Activated CD4-positive, alpha-beta T cell treated with anti-CD3 and anti-CD28 coated beads, Interleukin-2, amount 10 ng/mL, durations not matched to agents 7 days and 5 days (primary cell): ENCODE results near the gene CMTM8. TPM values are rescaled to one million over a fixed set of nuclear protein-coding genes. Genes with fewer than 3 reads are reported as not detected.

Experiments used
- CTCF ChIA-PET: fragments of 350-600 bp; sonication (Branson Sonifier 250); formaldehyde crosslinking; loops from one replicate; lab custom pipeline; 2021; ENCODE audit warnings: antibody characterized with exemption; lab: Charles Lee
- POLR2A ChIA-PET: fragments of 350-600 bp; sonication (Branson Sonifier 250); formaldehyde crosslinking; loops from one replicate; lab custom pipeline; 2021; ENCODE audit warnings: antibody characterized with exemption; lab: Charles Lee
- DNase-seq: peaks from one replicate; pipeline ENCODE4 v3.0.0-alpha.2; 2020
- H3K27ac Mint-ChIP-seq: one replicate; pipeline ENCODE4 v1.8.0; 2021; ENCODE audit warnings: mild to moderate bottlenecking, moderate library complexity, mixed read lengths
- H3K27me3 Mint-ChIP-seq: one replicate; pipeline ENCODE4 v1.8.0; 2021; ENCODE audit warnings: mixed read lengths
- H3K36me3 Mint-ChIP-seq: one replicate; pipeline ENCODE4 v1.8.0; 2021; ENCODE audit warnings: low read depth, mixed read lengths
- H3K4me1 Mint-ChIP-seq: one replicate; pipeline ENCODE4 v1.8.0; 2021; ENCODE audit warnings: mixed read lengths
- H3K4me3 Mint-ChIP-seq: one replicate; pipeline ENCODE4 v1.8.0; 2021; ENCODE audit warnings: mild to moderate bottlenecking, moderate library complexity, mixed read lengths
- H3K9me3 Mint-ChIP-seq: one replicate; pipeline ENCODE4 v1.8.0; 2021; ENCODE audit warnings: mixed read lengths
- total RNA-seq, 2 experiments: library from RNA; stranded (reverse); gene quantifications; one replicate each; pipeline ENCODE4 v1.2.3, GENCODE V29; 2021

CMTM8 gene
- total RNA-seq, 2 experiments from 2014 or later: 5.9 to 6.5 TPM

DNA sequence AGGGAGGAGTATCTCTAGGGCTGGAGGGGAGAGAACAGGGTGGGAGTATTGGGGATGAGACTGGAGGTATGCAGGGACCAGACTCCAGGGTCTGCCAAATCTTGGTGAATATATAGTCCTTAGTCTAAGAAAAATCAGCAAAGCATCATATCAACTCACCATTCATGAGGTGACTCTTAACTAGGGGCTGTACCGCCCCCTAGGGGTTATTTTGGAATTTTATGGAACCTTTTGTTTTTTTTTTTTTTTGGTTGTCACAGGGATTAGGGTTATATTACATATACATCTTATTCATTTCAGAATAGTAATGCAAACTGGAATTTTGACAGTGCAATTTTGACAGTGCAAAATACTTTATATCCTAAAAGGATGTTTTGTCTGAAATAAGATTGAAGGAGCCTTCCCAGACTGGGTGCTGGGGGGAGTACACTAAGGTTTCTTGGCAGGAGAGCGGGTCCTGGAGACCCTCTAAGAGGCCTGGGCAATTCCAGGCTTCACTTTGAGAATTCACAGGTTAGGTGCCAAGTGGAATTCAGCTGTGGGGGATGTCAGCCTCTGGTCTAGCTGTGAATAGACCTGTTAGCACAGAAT is 160.6 kb downstream of the CMTM8 start:
- ChIA-PET CTCF (interaction anchor here (1.1 to 2.7 kb wide), 2 partner anchors 34 to 69 kb away, joined by 3 to 6 read pairs; no protein-coding TSS in a partner anchor), POLR2A (no interaction called here)

DNA sequence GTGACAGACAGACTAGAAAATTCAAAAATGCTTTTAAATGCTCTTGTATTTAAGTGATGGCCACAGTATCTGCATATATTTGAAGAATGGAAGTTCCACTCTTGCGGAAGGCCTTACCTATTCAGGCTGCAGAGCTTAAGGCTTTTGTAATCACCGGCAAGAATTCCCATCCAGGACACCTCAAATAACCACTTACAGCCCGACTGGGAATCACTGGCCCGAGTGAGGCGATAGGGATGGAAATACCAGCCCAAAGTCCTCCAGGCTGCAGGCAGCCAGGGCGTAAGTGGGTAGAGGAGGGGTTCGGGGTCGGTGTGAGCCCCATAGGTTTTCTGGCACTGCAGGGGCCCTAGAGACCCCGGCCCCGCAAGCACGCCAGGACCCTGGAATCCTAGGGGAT is 162.6 kb downstream of the CMTM8 start:
- Mint-ChIP-seq H3K4me1 (peaks cover 73% of the 10 kb centered on the region), H3K9me3 (no peaks in the 10 kb centered on the region), H3K36me3 (peaks cover 31% of the 10 kb centered on the region), H3K4me3 (peak overlapping the region; percentile 83), H3K27me3 (no peaks in the 10 kb centered on the region), H3K27ac (peak overlapping the region; percentile 99)
- ChIA-PET CTCF (interaction anchor here (1.5 to 2.7 kb wide), 2 partner anchors 26 to 32 kb away, joined by 4 to 6 read pairs; no protein-coding TSS in a partner anchor), POLR2A (interaction anchor here (0.8 kb wide), 1 partner anchor 59 kb away, joined by 4 read pairs; no protein-coding TSS in a partner anchor)
- DNase-seq: no peak

More for the DNA sequence above, 160.6 kb downstream of the CMTM8 start:
- DNase-seq: peak; percentile 64
- H3K36me3 Mint-ChIP-seq: peaks cover 28% of the 10 kb centered on the region
- H3K4me3 Mint-ChIP-seq: no peak overlapping the region
- H3K4me1 Mint-ChIP-seq: peaks cover 76% of the 10 kb centered on the region
- no peaks in the 10 kb centered on the region for H3K9me3 Mint-ChIP-seq
- H3K27me3 Mint-ChIP-seq: no peaks in the 10 kb centered on the region
- H3K27ac Mint-ChIP-seq: peak overlapping the region; percentile 80

DNA sequence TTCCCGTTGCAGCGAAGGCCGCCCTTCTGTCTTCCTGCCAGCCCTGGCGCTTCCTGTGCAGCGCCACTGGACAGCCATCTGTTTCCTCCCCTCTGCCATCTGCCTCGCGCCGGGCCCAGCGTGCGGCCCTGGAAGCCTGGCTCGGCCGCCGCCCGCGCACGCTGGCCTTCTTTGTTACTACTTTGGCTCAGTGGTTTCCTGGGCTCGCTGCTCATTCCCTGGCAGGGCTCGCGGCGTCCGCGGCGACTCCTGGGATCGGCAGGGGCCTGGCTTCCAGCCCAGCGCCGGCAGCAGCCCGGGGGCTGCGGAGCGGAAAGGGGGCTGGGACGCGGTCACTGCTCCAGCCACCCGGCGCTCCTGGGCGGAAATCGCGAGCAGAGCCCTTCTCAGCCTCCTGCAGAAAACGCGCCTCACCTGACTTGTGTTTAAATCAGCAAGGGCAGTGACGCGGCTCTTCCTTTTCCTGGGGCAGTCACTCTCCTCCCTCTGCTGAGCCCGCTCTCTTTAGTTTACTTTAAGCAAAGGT is 163.1 kb downstream of the CMTM8 start:
- POLR2A ChIA-PET: no interaction called here
- Mint-ChIP-seq H3K9me3 (no peaks in the 10 kb centered on the region), H3K36me3 (peaks cover 35% of the 10 kb centered on the region), H3K27ac (peak overlapping the region; percentile 99), H3K4me3 (peak overlapping the region; percentile 83), H3K27me3 (no peaks in the 10 kb centered on the region), H3K4me1 (peaks cover 73% of the 10 kb centered on the region)
- DNase-seq: peak; percentile 76
- CTCF ChIA-PET: interaction anchor here (1.5 to 2.7 kb wide), 2 partner anchors 27 to 32 kb away, joined by 4 to 6 read pairs; no protein-coding TSS in a partner anchor

DNA sequence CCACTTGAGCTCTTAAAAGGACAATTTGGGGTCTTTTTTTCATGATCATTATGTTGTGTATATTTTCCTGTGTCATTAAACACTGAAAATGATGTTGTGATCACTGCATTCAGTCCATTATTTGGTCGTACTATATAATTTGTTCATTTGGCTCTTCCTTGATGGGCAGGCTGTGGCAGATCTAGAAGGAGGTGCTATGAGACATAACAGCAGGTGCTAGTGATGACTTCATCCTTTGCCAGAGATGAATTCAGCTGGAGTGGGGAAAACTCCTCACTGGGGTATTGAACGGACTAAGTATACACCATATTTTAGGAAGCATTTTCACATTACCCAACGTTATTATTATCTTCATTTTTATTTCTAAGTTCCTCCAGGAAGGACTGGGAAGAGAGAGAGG is 165.2 kb downstream of the CMTM8 start:
- POLR2A ChIA-PET: no interaction called here
- H3K4me1 Mint-ChIP-seq: peaks cover 74% of the 10 kb centered on the region
- CTCF ChIA-PET: interaction anchor here (0.7 to 3.8 kb wide), 3 partner anchors 11 to 64 kb away, joined by 3 to 15 read pairs (median 4); no protein-coding TSS in a partner anchor
- H3K27me3 Mint-ChIP-seq: no peaks in the 10 kb centered on the region
- peak overlapping the region; percentile 63 for H3K27ac Mint-ChIP-seq
- H3K4me3 Mint-ChIP-seq: no peak overlapping the region
- no peak for DNase-seq
- peaks cover 41% of the 10 kb centered on the region for H3K36me3 Mint-ChIP-seq
- no peaks in the 10 kb centered on the region for H3K9me3 Mint-ChIP-seq

DNA sequence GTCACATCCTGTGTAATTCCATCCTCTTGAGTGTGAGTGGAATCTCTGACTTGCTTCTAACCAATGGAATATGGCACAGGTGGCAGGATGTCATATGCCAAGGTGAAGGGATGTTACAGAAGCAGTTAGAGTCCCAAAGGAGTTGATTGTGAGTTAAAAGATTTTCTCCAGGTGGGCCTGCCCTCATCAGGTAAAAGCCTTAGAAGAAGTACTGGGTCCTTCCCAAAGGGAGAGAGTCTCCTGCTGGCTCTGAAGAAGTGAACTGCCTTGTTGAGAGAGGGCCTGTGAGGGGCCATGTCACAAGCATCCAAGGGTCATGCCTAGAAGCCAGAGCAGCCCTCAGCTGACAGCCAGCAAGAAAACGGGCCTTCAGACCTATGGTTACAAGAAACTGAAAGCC is 166.2 kb downstream of the CMTM8 start:
- POLR2A ChIA-PET: no interaction called here
- Mint-ChIP-seq H3K36me3 (peaks cover 46% of the 10 kb centered on the region), H3K9me3 (no peaks in the 10 kb centered on the region), H3K4me3 (no peak overlapping the region), H3K27ac (peak overlapping the region; percentile 61), H3K4me1 (peaks cover 68% of the 10 kb centered on the region), H3K27me3 (no peaks in the 10 kb centered on the region)
- DNase-seq: no peak
- CTCF ChIA-PET: interaction anchor here (0.6 to 3.8 kb wide), 2 partner anchors 10 to 144 kb away, joined by 3 to 15 read pairs; no protein-coding TSS in a partner anchor

DNA sequence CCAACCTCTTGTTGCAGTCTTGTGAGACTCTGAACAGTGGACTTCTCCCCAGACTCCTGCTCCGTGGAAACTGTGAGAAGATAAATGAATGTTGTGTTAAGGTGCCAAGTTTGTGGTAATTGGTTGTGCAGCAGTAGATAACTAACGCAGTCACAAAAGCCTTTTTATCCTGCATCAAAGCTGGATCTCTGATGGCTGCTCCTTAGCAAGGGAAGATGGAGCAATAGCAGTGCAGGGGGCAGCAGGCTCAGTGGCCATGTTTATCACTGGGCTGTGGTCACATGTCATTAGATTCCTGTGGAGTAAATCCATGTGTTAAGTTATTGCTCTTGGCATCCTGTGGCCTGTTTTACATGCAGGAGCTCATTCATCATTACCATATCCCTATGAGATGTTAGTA is 166.7 kb downstream of the CMTM8 start:
- Mint-ChIP-seq H3K36me3 (peaks cover 46% of the 10 kb centered on the region), H3K27me3 (no peaks in the 10 kb centered on the region), H3K9me3 (no peaks in the 10 kb centered on the region), H3K27ac (peak overlapping the region; percentile 61), H3K4me1 (peaks cover 72% of the 10 kb centered on the region), H3K4me3 (no peak overlapping the region)
- ChIA-PET CTCF (interaction anchor here (0.8 to 3.8 kb wide), 2 partner anchors 9 to 34 kb away, joined by 3 to 15 read pairs; no protein-coding TSS in a partner anchor), POLR2A (no interaction called here)
- DNase-seq: no peak

DNA sequence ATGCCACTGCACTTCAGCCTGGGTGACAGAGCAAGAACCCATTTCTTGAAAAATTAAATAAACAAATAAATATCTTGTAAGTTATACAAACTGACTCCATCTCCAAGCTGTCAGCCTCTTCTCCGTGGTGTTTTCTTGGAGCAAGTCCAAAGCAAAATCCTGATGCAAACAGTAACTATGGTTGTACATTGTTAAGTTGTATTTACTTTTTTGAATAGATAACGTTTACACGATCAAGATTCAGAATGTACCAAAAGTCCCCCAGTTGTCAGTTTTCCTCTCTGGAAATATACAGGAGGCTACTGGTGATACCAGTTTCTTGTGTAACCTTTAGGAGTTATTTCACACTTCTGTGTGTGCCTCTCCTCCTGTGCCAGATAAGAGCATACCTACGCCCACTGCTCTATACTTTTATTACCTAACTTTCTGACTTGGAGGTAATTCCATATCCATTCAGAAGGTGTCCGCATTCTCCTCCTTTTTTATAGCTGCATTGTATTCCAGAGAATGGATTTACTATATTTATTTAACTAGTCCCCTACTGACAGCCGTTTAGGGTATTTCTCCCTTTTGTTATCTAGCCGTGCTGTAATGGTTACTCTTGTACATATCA is 167.3 kb downstream of the CMTM8 start:
- DNase-seq: no peak
- ChIA-PET CTCF (interaction anchor here (0.6 to 3.8 kb wide), 4 partner anchors 9 to 34 kb away, joined by 3 to 15 read pairs (median 4); no protein-coding TSS in a partner anchor), POLR2A (no interaction called here)
- peaks cover 46% of the 10 kb centered on the region for H3K36me3 Mint-ChIP-seq
- peaks cover 75% of the 10 kb centered on the region for H3K4me1 Mint-ChIP-seq
- no peak overlapping the region for H3K4me3 Mint-ChIP-seq
- no peaks in the 10 kb centered on the region for H3K27me3 Mint-ChIP-seq
- no peaks in the 10 kb centered on the region for H3K9me3 Mint-ChIP-seq
- H3K27ac Mint-ChIP-seq: peak overlapping the region; percentile 28

DNA sequence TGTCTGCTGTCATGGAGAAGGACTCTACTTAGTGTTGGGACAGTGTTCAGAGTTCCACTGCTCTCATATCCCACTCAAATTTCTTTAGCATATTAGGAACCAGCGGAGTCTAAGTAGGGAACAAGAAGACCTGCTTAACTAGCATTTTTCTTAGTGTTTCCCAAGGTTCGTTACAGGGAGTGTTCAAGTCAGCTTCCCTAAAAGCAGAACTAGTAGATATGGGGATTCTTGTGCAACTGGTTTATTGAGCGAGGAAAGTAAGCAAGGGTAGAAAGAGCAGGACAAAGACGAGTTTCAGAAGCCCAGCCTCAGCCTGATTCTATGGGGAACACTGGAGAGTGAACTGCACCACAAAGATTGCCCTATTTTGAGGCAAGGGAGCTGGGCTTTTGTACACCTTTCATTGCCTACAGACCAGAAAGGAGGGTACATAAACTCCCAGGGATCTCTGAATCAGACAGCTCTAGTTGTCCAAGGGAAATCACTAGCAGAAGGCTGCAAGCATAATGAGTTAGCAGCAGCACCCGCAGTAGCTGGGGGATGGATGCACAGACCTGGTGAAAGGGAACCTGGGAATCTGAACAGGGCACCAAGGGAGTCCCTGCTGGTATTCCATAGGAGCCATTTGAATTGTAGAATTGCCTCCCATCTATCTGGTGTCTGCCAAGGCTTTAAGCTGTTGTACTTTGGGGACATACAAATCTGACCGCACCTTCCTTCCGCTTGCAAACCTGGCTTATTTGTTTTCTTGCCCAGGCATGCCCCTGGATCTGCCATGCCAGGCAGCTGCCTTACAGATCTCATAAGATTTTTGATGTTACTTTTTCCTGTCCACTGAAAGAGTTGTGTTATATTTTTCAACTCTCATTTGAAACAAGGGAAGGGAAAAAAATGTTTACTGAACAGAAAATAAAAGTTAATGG is 168.3 kb downstream of the CMTM8 start:
- no peak for DNase-seq
- peak overlapping the region; percentile 63 for H3K27ac Mint-ChIP-seq
- ChIA-PET CTCF (interaction anchor here (0.6 to 3.8 kb wide), 6 partner anchors 8 to 228 kb away, joined by 3 to 15 read pairs (median 4); no protein-coding TSS in a partner anchor), POLR2A (interaction anchor here (0.6 kb wide), 1 partner anchor 64 kb away, joined by 3 read pairs; no protein-coding TSS in a partner anchor)
- peaks cover 47% of the 10 kb centered on the region for H3K36me3 Mint-ChIP-seq
- no peaks in the 10 kb centered on the region for H3K27me3 Mint-ChIP-seq
- no peaks in the 10 kb centered on the region for H3K9me3 Mint-ChIP-seq
- H3K4me1 Mint-ChIP-seq: peaks cover 77% of the 10 kb centered on the region
- H3K4me3 Mint-ChIP-seq: no peak overlapping the region

DNA sequence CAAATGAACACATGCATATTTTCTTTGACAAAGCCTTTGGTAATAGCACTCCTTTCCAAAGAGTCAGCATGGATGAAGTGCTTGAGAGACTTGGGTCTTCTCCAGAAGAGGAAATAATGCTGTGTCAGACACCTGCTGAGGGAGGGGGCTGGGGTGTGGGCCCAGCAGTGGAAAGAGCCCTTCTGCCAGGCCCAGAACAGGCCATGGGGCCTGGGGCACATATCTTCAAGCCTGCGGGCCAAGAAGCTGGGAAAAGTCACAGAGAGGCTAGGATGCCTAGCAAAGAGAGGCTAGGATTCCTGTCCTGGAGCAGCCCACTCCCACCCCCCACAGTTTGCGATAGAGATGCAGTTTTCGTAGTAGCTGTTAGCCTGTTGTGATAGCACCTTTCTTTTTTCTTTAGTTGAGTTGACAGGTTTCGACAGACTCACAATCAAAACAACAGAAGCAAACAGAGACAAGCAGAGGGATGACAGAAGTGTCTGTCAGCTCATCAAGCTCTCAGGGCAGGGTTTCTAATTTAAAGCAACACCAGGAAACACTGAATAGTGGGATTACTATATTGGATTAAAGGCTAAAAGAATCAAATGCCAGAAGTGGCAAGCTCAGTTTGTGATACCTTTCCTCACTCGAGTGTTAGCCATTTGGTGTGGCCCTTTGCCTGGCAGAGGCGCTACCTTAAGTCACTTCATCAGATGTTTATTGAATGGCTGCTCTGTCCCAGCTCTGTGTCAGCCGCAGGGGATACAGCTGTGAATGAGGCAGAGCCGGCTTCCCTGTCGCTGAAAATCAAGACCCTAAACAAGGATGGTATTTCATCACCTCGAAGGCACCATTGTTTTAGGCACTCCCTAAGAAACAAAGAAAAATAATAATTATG is 172.1 kb downstream of the CMTM8 start:
- POLR2A ChIA-PET: no interaction called here
- Mint-ChIP-seq H3K9me3 (no peaks in the 10 kb centered on the region), H3K27me3 (no peaks in the 10 kb centered on the region), H3K36me3 (peaks cover 35% of the 10 kb centered on the region), H3K4me3 (no peak overlapping the region), H3K27ac (no peak overlapping the region), H3K4me1 (peaks cover 71% of the 10 kb centered on the region)
- DNase-seq: no peak
- CTCF ChIA-PET: interaction anchor here (0.6 to 1.9 kb wide), 4 partner anchors 9 to 264 kb away, joined by 3 to 8 read pairs (median 4); no protein-coding TSS in a partner anchor

DNA sequence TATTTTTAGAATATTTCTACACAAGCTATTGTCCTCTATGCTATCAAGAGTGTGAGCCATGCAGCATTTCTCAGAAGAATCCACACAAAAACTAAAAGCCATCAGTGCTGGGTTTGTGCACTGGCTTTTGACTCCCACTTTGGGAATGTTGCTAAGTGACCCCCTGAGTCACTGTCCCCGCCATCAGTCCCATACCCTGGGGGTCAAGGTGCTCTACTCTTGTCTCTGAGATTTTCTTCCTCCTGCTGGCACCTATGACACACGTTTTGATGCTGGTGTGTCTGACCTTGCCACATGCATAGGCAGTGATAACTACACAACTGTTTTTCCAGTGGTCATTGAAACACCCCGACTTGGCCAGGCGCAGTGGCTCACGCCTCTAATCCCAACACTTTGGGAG is 173.0 kb downstream of the CMTM8 start:
- no peak overlapping the region for H3K4me3 Mint-ChIP-seq
- ChIA-PET POLR2A (no interaction called here), CTCF (interaction anchor here (1.1 to 5.6 kb wide), 2 partner anchors 8 to 15 kb away, joined by 3 to 69 read pairs; no protein-coding TSS in a partner anchor)
- no peak overlapping the region for H3K27ac Mint-ChIP-seq
- H3K27me3 Mint-ChIP-seq: no peaks in the 10 kb centered on the region
- H3K4me1 Mint-ChIP-seq: peaks cover 69% of the 10 kb centered on the region
- H3K9me3 Mint-ChIP-seq: no peaks in the 10 kb centered on the region
- H3K36me3 Mint-ChIP-seq: peaks cover 33% of the 10 kb centered on the region
- DNase-seq: no peak

DNA sequence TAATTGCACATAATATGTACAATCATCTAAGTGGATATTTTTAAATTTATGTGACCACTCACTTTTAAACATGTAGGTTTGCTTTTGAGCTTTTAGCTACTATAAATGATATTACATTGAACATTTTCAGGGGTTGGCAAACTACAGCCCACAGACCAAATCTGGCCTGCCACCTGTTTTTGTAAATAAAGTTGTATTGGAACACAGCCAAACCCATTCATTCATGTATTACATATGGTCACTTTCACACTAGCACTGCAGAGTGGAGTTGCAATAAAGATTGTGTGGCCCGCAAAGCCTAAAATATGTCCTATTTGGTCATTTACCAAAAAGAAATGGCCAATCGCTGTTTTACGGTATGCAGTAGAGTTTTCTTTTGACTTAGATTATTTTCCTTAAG is 174.4 kb downstream of the CMTM8 start:
- ChIA-PET CTCF (interaction anchor here (0.6 to 5.6 kb wide), 4 partner anchors 8 to 69 kb away, joined by 3 to 69 read pairs (median 9); no protein-coding TSS in a partner anchor), POLR2A (no interaction called here)
- H3K36me3 Mint-ChIP-seq: peaks cover 33% of the 10 kb centered on the region
- no peak for DNase-seq
- peaks cover 68% of the 10 kb centered on the region for H3K4me1 Mint-ChIP-seq
- H3K4me3 Mint-ChIP-seq: no peak overlapping the region
- H3K27me3 Mint-ChIP-seq: no peaks in the 10 kb centered on the region
- H3K9me3 Mint-ChIP-seq: no peaks in the 10 kb centered on the region
- no peak overlapping the region for H3K27ac Mint-ChIP-seq
